Measurements from ENCODE around the gene TAC3. TPM values are rescaled to one million over a fixed set of nuclear protein-coding genes. Genes with fewer than 3 reads are reported as not detected.

Gene TAC3
- total and polyA plus RNA-seq, 8 donors = 0.31 to 1.1 (median 0.73) TPM; not detected in 2

GRCh38 chr12:56999456-56999855, 16.9 kb downstream of the TAC3 start:
- Histone ChIP-seq H3K27me3 (no peaks in the 10 kb centered on the region), H3K4me1 (peaks cover 0 to 18% of the 10 kb centered on the region in 2 donors), H3K27ac (no peak overlapping the region), H3K4me3 (no peak overlapping the region), H3K36me3 (peaks cover 0 to 44% of the 10 kb centered on the region in 2 donors), H3K9me3 (no peaks in the 10 kb centered on the region)
- intact Hi-C loops (cut with DNase I) = no loop called here
- TF ChIP-seq CTCF (IDR thresholded peaks at IDR 0.05) = no peak
- DNase-seq (no peak), ATAC-seq (no peak)

DNA sequence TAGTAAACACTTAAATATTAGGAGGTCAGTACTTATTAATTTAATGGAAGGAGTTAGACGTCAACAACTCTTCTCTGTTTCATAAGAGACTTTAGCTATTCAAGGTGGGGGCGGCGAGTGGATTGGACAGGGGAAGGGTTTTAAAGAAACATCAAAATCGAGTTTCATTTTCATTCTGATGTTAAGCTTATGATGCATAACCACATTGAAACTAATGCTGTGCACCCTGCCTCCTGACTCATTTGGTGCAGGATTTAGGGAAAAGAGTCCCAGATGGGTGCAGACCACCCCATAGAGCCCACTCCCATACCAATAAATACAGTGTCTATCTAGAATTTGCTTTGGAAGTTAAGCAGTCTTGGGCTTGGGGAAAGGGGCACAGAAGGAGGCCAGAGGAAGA, 17.3 kb downstream of the TAC3 start:
- Histone ChIP-seq H3K4me1 (peaks cover 0 to 18% of the 10 kb centered on the region in 2 donors), H3K9me3 (no peaks in the 10 kb centered on the region), H3K27me3 (no peaks in the 10 kb centered on the region), H3K36me3 (peaks cover 0 to 39% of the 10 kb centered on the region in 2 donors), H3K27ac (no peak overlapping the region), H3K4me3 (no peak overlapping the region)
- no peak for TF ChIP-seq CTCF (IDR thresholded peaks at IDR 0.05)
- intact Hi-C loops (cut with DNase I) = no loop called here
- no peak for DNase-seq
- no peak for ATAC-seq

DNA sequence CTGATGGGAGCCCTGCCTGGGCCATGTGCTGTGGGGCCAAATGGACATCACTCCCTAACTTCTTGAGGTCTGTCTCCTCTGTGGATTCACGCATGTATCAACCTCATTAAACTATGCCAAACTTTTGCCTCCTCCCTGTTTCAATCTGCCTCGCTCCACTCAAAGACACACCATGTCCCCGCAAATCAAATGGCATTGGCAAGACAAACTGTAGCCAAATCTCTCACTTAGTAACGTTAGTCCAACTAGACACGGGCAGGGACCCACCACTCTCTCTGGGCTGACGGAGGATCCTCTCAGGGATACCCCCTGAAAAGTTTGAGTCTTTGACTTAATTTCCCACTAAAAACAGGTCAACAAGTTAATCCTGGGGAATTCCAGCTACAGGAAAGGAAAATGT, 18.0 kb downstream of the TAC3 start:
- Histone ChIP-seq H3K4me3 (no peak overlapping the region), H3K27ac (no peak overlapping the region)
- intact Hi-C loops (cut with DNase I) = no loop called here

DNA sequence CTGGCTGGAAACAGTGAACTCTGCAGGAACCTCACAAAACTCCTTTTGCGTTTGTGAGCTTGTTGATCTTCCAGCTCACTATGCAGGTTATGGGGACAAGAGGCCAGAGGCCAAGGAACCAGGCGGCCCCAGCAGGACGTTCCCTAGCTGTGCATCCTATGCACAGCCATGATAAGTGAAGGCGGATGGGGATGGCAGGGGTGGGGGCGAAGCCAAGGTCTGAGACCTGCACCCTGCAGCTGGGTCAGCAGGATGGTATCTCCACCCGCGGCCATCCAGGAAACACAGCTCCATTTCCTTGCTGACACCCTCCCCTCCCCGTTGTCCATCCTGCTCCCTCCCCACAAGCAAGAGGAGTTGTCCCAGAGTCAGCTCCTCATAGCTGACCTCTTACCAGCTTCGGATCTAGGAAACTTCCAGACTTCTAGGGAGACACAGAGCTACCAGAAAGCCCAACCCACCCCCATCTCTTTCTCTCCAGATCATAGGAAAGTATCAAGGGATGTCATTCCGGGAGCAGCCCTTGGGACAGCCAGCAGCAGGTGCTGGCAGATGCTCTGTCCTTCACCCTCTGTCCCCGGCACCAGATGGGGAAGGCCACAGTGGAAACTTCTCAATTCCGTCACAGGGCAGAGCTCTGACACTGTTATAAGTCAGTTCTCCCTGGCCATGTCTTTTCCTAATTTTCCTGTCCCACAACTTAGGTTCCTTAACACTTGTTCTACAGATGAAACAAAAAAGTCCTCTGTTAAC, 19.4 kb downstream of the TAC3 start:
- H3K4me1 ChIP-seq = peaks cover 0 to 23% of the 10 kb centered on the region in 2 donors
- no peak for TF ChIP-seq CTCF (IDR thresholded peaks at IDR 0.05)
- no peak overlapping the region for H3K27ac ChIP-seq
- ATAC-seq = no peak
- no peak overlapping the region for H3K4me3 ChIP-seq
- no peak for DNase-seq
- intact Hi-C loops (cut with DNase I) = no loop called here
- H3K9me3 ChIP-seq = no peaks in the 10 kb centered on the region
- H3K36me3 ChIP-seq = peaks cover 0 to 19% of the 10 kb centered on the region in 2 donors
- H3K27me3 ChIP-seq = no peaks in the 10 kb centered on the region

More for the DNA sequence above, 18.0 kb downstream of the TAC3 start:
- H3K9me3 ChIP-seq = no peaks in the 10 kb centered on the region
- DNase-seq = no peak
- no peak for TF ChIP-seq CTCF (IDR thresholded peaks at IDR 0.05)
- H3K4me1 ChIP-seq = peaks cover 0 to 18% of the 10 kb centered on the region in 2 donors
- no peaks in the 10 kb centered on the region for H3K27me3 ChIP-seq
- H3K36me3 ChIP-seq = peaks cover 0 to 33% of the 10 kb centered on the region in 2 donors
- ATAC-seq = no peak

DNA sequence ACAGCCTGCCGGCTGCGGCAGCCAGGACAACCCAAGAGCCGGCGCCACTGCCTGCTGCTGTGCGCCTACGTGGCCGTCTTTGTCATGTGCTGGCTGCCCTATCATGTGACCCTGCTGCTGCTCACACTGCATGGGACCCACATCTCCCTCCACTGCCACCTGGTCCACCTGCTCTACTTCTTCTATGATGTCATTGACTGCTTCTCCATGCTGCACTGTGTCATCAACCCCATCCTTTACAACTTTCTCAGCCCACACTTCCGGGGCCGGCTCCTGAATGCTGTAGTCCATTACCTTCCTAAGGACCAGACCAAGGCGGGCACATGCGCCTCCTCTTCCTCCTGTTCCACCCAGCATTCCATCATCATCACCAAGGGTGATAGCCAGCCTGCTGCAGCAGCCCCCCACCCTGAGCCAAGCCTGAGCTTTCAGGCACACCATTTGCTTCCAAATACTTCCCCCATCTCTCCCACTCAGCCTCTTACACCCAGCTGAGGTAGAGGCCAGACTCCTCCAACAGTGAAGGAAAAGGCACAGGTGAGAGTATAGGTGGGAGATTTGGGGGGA, 20.3 kb downstream of the TAC3 start:
- no peaks in the 10 kb centered on the region for H3K9me3 ChIP-seq
- H3K4me3 ChIP-seq = no peak overlapping the region
- no peaks in the 10 kb centered on the region for H3K27me3 ChIP-seq
- no peak for DNase-seq
- intact Hi-C loops (cut with DNase I) = no loop called here
- H3K36me3 ChIP-seq = peaks cover 0 to 15% of the 10 kb centered on the region in 2 donors
- no peak for TF ChIP-seq CTCF (IDR thresholded peaks at IDR 0.05)
- no peak for ATAC-seq
- no peak overlapping the region for H3K27ac ChIP-seq
- peaks cover 4 to 23% of the 10 kb centered on the region in 2 donors for H3K4me1 ChIP-seq

All from left lung (tissue), 10 donors.